Keratinocyte (primary cell): ENCODE data around the gene CDCA5. TPM values are rescaled to one million over a fixed set of nuclear protein-coding genes. Genes with fewer than 3 reads are reported as not detected.

Source experiments
- DNase-seq: peaks from one replicate; pipeline ENCODE4 v3.0.0-alpha.2; 2011; ENCODE audit warnings: low read depth, missing footprints, low spot score
- FAIRE-seq: peaks from 2 replicates; lab custom pipeline; 2011; peaks lifted over from hg19 to GRCh38; lab: Jason Lieb, UNC
- H2AFZ ChIP-seq: 2 replicates; pipeline ENCODE4 v1.6.0; 2012; ENCODE audit warnings: low read length, control low read depth, inconsistent platforms; ENCODE audit not compliant: control insufficient read depth
- H3K27ac ChIP-seq: 2 replicates; pipeline ENCODE4 v1.5.1; 2011; ENCODE audit warnings: low read length; ENCODE audit not compliant: control insufficient read depth, insufficient read depth
- H3K27me3 ChIP-seq: 3 replicates; pipeline ENCODE4 v1.6.0; 2011; ENCODE audit warnings: low read length; ENCODE audit not compliant: control insufficient read depth, insufficient read depth; ENCODE audit errors: extremely low read depth
- H3K36me3 ChIP-seq, 2 experiments: 2 replicates in 1 of 2; 3 replicates in 1 of 2; pipeline ENCODE4 v1.5.1; 2011; ENCODE audit warnings: low read length in 2 of 2, mild to moderate bottlenecking in 1 of 2; ENCODE audit not compliant: control insufficient read depth in 2 of 2, insufficient read depth in 2 of 2; ENCODE audit errors: extremely low read depth in 1 of 2
- H3K4me1 ChIP-seq: 3 replicates; pipeline ENCODE4 v1.5.1; 2011; ENCODE audit warnings: low read length; ENCODE audit not compliant: control insufficient read depth, insufficient read depth; ENCODE audit errors: extremely low read depth
- H3K4me2 ChIP-seq: 3 replicates; pipeline ENCODE4 v1.6.0; 2011; ENCODE audit warnings: low read depth, low read length; ENCODE audit not compliant: control insufficient read depth, insufficient read depth; ENCODE audit errors: extremely low read depth
- H3K4me3 ChIP-seq, 3 experiments: fragments of 200-600 bp in 1 of 3; sonication (generic) in 1 of 3; 2 replicates in 2 of 3; 3 replicates in 1 of 3; pipeline ENCODE4 v1.5.1; 2011 to 2016; ENCODE audit warnings: low read length in 3 of 3, mild to moderate bottlenecking in 3 of 3, control low read depth in 2 of 3, inconsistent platforms in 1 of 3, low read depth in 1 of 3, mixed read lengths in 1 of 3, mixed run types in 1 of 3, moderate library complexity in 1 of 3; ENCODE audit not compliant: control insufficient read depth in 2 of 3, insufficient read depth in 2 of 3; ENCODE audit errors: extremely low read depth in 1 of 3
- H3K79me2 ChIP-seq: 2 replicates; pipeline ENCODE4 v1.6.0; 2012; ENCODE audit warnings: low read length; ENCODE audit not compliant: control insufficient read depth, insufficient read depth
- H3K9ac ChIP-seq: 3 replicates; pipeline ENCODE4 v1.6.0; 2011; ENCODE audit warnings: low read length; ENCODE audit not compliant: control insufficient read depth, insufficient read depth; ENCODE audit errors: extremely low read depth
- H3K9me1 ChIP-seq: 3 replicates; pipeline ENCODE4 v1.6.0; 2011; ENCODE audit warnings: low read length; ENCODE audit not compliant: control insufficient read depth, insufficient read depth; ENCODE audit errors: extremely low read depth
- H3K9me3 ChIP-seq: 2 replicates; pipeline ENCODE4 v1.5.1; 2012; ENCODE audit warnings: low read depth, low read length; ENCODE audit not compliant: control insufficient read depth
- H4K20me1 ChIP-seq: 3 replicates; pipeline ENCODE4 v1.6.0; 2011; ENCODE audit warnings: low read length; ENCODE audit not compliant: control insufficient read depth, insufficient read depth; ENCODE audit errors: extremely low read depth
- CTCF ChIP-seq, 3 experiments: IDR thresholded peaks in 1 of 3; conservative IDR thresholded peaks in 1 of 3; optimal IDR thresholded peaks in 1 of 3; 2 replicates in 2 of 3; 3 replicates in 1 of 3; pipeline versions ENCODE3 to v1.5.1; 2011; ENCODE audit warnings: low read length in 3 of 3, mild to moderate bottlenecking in 3 of 3, moderate library complexity in 2 of 3, control low read depth in 1 of 3, inconsistent platforms in 1 of 3; ENCODE audit not compliant: insufficient read depth in 2 of 3; ENCODE audit errors: extremely low read depth in 1 of 3
- EZH2 ChIP-seq: IDR thresholded peaks from one replicate; pipeline ENCODE4 v1.6.1; 2012; ENCODE audit warnings: inconsistent platforms, mild to moderate bottlenecking, low read length, moderate library complexity
- dilution Hi-C: fragments of 300-500 bp; cut with MboI; formaldehyde crosslinking; loops from one replicate; pipeline ENCODE4 v1.7.0; 2020; ENCODE audit warnings: low sequenced_read_pairs; ENCODE audit not compliant: extremely low pct_ligation_motif_present
- polyA plus RNA-seq, 5 experiments: library from polyadenylated mRNA; depleted of rRNA in 3 of 5; stranded (reverse) in 3 of 5; stranded (forward) in 1 of 5; unstranded in 1 of 5; fragments of >200 nt; gene quantifications; 1 replicate in 1 of 5; 2 replicates in 3 of 5; 3 replicates in 1 of 5; pipeline versions ENCODE4 v1.2.1 to v1.2.3, GENCODE V29; 2011 to 2012; ENCODE audit warnings: missing spikeins in 2 of 5, low read depth in 1 of 5, low replicate concordance in 1 of 5

The CDCA5 gene
- polyA plus RNA-seq, 1 donor (not counting 4 experiments of a cell fraction or from before 2014, with no cell fraction given), result 8.0 TPM

- no peak for FAIRE-seq
These were observed 28.1 kb upstream of the CDCA5 start, which contains the start of gene TM7SF2 for GRCh38 chr11:65111744-65112545. TM7SF2 (plus strand) TSS chr11:65111872; CDS start chr11:65112016, 144 bp downstream.

GRCh38 chr11:65111159-65111743 lies 27.4 kb upstream of the CDCA5 start:
- Histone ChIP-seq H3K27me3 (no peaks in the 10 kb centered on the region), H3K36me3 (peaks cover 10 to 12% of the 10 kb centered on the region in 2 experiments), H3K4me3 (no peak overlapping the region), H4K20me1 (no peaks in the 10 kb centered on the region), H3K9me1 (peaks cover 2% of the 10 kb centered on the region), H3K9me3 (no peaks in the 10 kb centered on the region), H2AFZ (no peak overlapping the region), H3K4me1 (peaks cover 29% of the 10 kb centered on the region), H3K9ac (no peak overlapping the region), H3K27ac (no peak overlapping the region), H3K4me2 (no peak overlapping the region), H3K79me2 (peaks cover 11% of the 10 kb centered on the region)
- FAIRE-seq, result no peak
- dilution Hi-C loops, result no loop called here
- TF ChIP-seq CTCF (optimal IDR thresholded peaks at IDR 0.05 in 1 of 3, IDR thresholded peaks at IDR 0.05 in 1 of 3, conservative IDR thresholded peaks at IDR 0.05 in 1 of 3; ENCODE audit: extremely low read depth in 1 of 3, insufficient read depth in 2 of 3, low read length in 3 of 3) (no peak), EZH2 (no peak)
- DNase-seq, result no peak

More at GRCh38 chr11:65111744-65112545, 28.1 kb upstream of the CDCA5 start, which contains the start of gene TM7SF2:
- Histone ChIP-seq H3K9me1 (peaks cover 2% of the 10 kb centered on the region), H3K4me3 (peak within 1 kb of the TSS; percentile 46 to 81 (median 68)), H2AFZ (peak within 1 kb of the TSS; percentile 6), H4K20me1 (no peaks in the 10 kb centered on the region), H3K9ac (peak within 1 kb of the TSS; percentile 67), H3K27me3 (no peaks in the 10 kb centered on the region), H3K79me2 (peaks cover 18% of the 10 kb centered on the region), H3K27ac (no peak within 1 kb of the TSS), H3K36me3 (peaks cover 10 to 12% of the 10 kb centered on the region in 2 experiments), H3K9me3 (no peaks in the 10 kb centered on the region), H3K4me1 (peaks cover 32% of the 10 kb centered on the region), H3K4me2 (peak within 1 kb of the TSS; percentile 91)
- dilution Hi-C loops, result no loop called here
- no peak for DNase-seq
- no peak for TF ChIP-seq EZH2
- TF ChIP-seq CTCF (optimal IDR thresholded peaks at IDR 0.05 in 1 of 3, IDR thresholded peaks at IDR 0.05 in 1 of 3, conservative IDR thresholded peaks at IDR 0.05 in 1 of 3; ENCODE audit: extremely low read depth in 1 of 3, insufficient read depth in 2 of 3, low read length in 3 of 3), result no peak
